Activated CD4-positive, CD25-positive, alpha-beta regulatory T cell (primary cell): ENCODE measurements around the gene DENND2C.
"Not testable (repeated sequence)": the region's sequence is repeated elsewhere in the genome, so short reads cannot be mapped to it uniquely, and the experiment has no call there.

ENCODE experiments used
- DNase-seq, 4 experiments: peaks; one replicate each; lab custom pipeline; 2025; lab: John Stamatoyannopoulos, UW

Gene DENND2C

DNA sequence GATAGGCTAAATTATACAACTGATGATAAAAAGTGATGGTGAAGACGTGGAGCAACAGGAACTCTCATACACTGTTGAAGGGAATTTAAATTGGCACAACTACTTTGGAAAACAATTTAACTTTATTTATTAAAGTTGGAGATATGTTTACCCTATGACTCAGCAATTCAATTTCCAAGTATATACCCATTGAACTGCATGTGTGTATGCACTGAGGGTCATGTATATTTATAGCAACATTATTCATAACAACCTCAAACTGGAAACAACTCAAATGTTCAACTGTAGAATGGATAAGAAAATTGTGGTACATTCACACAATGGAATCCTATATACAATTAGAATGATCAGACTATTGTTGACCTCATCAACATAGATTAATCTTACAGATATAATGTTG, 71.9 kb downstream of the DENND2C start:
- DNase-seq, result no peak

DNA sequence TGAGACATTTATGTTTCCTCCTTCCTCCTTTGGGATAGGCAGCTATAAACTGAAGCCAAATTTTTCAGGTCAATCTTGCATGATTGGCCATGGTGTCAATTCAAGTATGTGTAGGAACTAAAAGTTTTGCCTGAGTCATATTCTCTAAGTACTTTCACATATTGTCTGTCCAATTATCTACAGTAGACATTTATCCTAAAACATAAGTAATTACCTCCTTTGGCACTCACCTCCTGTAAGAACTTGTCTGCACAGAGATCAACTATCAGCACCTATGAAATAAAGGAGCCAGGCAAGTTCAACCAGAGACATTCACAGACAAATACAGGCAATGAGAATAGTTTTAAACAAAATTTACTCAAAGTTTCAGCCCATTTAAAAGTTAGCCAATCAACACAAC, 74.2 kb downstream of the DENND2C start:
- no peak for DNase-seq

DNA sequence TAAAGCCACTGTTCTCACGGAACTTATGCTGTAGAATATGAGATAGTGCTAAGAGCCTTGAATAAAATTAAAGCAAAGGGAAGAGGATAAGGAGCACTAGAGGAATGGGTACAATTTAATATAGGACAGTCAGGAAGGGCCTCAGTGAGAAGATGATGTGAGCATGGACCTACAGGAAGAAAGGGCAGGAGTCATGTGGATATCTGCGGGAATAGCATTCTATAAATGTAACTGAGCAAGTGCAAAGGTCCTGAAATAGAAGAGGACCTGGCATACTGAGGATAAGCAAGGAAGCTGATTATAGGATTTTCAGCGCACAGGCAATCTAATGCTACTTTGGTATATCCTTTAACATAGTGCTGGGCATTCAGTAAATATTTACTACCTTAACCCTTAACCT, 75.8 kb downstream of the DENND2C start:
- no peak for DNase-seq

DNA sequence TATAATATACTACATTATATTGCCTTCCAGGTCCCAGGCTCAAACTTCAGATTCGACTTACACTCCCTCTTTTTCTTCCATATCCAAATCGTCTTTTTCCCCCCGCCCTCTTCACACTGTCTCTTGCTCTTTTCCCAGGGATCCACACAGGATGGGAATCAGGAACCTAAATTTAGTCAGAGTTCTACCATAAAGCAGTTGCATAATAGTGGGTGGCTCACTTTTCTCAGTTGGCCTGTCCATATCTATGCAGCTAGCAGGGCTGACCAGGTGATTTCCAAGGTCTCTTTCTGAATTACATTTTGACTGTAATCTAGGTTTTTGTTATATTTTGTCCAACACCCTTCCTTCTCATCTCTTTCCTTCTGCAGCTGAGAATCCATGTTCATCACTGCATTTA, 80.7 kb downstream of the DENND2C start:
- no peak for DNase-seq

DNA sequence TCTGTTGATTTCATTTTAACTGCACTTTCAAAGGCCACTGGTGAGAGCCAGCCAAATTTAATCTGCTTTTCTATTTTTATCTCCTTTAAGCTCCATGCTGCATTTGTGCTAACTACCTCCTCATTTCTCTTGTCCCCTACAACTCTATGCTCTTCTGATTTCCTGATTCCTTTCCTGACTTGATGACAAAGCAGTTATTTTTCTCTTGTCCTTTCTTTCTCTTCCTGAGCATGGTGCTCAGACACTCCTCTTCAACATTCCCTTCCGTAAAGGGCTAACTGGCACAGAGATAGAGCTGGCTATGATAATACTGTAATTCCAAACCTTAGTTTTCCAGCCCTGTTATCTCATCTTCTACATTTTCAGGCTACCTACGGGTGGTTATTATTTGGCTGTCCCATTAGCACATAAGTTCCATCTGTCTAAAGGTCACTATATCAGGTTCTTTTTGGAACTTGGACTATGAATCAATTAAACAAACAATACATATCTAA, 81.6 kb downstream of the DENND2C start:
- no peak for DNase-seq

DNA sequence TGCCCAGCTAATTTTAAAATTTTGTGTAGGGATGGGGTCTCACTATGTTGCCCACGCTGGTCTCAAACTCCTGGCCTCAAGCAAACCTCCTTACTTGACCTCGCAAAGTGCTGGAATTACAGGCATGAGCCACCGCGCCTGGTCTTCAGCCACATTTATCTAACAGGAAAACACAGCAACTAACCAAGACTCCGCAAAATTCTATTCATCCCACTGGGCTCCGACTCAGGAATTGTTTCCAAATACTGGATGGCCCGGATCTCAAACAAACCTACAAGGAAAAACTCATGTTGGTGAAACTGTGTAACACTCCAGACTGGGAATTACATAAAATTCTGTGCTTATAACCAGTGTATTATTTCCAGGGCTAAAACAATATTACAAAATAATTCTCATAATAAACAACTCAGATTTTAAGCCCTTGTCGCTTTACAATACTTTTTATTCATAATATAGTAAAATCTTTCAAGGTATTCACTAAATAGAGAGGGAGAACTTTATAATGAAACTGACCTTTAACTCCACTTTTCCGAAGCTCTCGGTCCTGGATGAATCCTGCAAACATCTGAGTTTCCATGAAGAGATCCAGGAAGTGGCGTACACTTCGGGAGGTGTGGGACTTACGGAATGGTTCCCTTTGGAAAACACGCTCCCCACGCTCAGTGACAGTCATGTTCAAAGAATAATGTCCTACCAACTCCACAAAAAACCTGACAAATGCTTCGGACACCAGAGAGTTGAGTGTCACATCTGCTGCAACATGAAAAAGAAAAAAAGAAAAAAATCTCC, 82.5 kb downstream of the DENND2C start:
- no peak for DNase-seq

DNA sequence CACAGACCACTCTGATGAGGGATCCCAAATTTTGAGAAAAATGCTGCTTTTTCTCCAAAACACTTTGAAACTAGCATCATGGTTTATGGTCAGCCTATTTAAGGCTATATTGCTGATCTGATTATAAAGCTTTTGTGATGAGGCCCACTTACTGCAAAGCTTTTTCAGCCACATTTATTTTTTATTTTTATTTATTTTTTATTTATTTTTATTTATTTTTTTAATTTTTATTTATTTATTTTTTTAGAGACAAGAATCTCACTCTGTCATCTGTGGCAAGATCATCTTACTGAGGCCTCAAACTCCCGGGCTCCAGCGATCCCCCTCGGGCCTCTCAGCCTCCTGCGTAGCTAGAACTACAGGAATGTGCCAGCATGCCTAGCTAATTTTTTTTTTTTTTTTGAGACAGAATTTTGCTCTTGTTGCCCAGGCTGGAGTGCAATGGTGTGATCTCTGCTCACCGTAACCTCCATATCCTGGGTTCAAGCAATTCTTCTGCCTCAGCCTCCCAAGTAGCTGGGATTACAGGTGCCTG, 83.3 kb downstream of the DENND2C start:
- DNase-seq, result no peak

DNA sequence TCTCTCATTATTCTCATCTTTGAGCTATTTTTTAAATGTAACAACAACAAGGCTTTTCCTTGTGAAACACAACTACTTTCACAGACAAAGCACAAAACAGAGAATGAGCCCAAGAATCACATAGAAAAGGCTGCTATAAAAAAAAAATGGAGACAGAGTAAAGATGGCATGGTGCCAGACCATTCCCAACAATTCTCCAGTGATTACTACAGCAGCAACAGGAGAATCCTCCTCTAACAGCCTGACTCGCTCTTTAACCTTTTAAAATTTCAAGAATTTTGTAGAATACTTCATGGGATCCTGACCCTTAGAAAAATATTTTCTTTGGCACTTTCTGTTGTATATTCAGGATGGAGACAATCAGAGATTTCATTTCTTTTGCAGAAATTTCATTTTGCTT, 84.6 kb downstream of the DENND2C start:
- DNase-seq, result no peak

DNA sequence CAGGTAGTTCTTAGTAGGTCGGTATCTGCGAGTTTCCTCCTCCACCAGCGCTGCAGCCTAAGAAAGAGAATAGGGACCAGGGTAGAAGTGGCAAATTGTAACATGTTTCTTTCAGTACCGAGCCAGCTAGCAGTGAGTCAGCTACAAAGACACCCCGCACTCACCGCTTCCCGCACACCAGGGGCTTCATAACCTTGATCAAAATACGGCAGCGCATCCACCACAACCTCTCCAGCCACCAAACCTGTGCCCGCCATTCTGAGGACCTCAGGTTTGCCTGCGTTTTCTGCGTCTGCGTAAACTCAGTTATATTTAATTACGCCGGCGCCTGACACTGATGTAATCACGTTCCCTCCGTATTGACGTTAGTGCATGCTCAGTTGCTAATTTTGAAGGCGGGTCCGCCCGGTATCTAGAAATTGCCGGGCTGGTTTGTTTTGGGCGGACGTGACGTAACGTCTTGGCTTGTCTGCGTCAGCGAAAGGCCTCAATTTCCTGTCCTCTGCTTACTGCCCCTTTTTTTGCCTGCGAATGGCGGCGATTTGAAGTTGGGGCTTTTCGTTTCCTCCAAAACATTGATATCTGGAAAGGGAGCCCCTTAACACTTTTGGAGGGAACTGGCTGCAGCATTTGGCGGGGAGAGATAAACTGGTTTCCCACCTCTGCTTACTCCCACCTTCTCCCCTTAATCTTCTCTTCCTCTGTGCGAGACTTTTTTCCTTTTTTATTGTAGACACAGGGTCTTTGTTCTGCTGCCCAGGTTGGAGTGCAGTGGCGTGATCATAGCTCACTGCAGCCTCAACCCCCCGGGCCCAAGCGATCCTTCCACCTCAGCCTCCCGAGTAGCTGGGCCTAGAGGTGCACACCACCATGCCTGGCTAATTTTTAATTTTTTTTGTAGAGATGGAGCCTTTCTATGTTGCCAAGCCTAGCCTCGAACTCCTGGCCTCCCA, 88.2 kb downstream of the DENND2C start, which contains the start of gene BCAS2:
Gene BCAS2 (minus strand): TSS at position 281 of the 953 bp plus-strand sequence. CDS start 24 bp downstream, at position 257.
- DNase-seq, result peak; percentile 85 to 89 (median 88)

DNA sequence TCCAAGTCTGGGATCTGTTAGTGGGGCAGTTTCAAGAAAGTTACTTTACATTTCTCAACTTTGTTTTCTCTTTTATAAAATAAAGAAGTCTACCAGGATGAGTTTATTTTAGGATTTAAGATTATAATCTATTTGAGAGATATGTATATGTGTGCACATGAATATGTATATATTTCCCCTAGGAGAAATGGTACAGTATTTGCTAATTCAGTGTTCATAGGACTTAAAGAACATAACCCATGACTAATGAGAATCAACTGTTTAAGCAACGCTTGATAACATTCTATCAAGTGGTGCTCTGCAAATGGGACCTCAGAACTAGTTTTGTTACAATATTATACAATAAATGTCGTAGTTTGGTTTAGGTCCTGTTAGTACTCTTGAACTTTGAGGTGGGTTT, 95.5 kb downstream of the DENND2C start:
- DNase-seq, result no peak

DNA sequence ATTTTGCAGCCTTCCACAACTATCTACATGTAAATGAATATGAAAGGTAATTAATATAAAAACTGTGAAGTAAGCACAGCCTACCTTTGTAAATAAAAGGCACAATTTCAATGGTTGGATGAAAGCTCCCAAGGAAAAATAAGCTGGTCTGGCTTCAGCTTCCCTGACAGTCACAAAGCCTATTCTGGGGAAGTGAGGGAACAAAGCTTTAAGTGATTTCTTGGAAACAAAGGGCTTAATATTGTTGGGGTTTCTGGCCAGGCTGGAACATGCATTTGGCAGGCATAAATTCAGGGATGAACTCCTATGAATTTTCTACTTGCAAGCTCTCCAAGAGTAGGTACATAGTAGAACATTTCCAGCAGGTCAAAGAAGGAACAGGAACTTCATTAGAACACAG, 105.7 kb downstream of the DENND2C start:
- no peak for DNase-seq

DNA sequence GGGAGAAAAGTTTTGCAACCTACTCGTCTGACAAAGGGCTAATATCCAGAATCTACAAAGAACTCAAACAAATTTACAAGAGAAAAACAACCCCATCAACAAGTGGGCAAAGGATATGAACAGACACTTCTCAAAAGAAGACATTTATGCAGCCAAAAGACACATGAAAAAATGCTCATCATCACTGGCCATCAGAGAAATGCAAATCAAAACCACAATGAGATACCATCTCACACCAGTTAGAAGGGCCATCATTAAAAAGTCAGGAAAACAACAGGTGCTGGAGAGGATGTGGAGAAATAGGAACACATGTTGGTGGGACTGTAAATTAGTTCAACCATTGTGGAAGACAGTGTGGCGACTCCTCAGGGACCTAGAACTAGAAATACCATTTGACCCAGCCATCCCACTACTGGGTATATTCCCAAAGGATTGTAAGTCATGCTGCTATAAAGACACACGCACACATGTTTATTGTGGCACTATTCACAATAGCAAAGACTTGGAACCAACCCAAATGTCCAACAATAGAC, 106.8 kb downstream of the DENND2C start:
- not testable (repeated sequence) for DNase-seq

DNA sequence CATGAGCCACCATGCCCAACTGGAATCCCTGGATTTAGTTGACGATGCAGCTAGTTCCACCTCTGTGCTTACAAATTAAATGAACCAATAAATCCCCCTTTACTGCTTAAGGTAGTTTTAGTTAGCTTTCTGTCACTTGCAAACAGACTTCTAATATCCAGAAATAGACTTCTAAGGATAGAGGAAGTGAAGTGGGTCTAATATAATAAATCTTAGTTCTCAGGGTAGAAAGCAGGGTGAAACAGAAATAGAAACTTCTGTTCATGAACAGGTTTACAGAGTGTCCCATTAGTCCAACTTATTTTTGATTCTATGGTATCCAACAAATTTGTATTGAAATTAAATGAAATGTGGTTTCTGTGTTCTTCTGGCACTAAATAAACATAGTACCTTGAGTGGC, 108.5 kb downstream of the DENND2C start:
- DNase-seq, result no peak

DNA sequence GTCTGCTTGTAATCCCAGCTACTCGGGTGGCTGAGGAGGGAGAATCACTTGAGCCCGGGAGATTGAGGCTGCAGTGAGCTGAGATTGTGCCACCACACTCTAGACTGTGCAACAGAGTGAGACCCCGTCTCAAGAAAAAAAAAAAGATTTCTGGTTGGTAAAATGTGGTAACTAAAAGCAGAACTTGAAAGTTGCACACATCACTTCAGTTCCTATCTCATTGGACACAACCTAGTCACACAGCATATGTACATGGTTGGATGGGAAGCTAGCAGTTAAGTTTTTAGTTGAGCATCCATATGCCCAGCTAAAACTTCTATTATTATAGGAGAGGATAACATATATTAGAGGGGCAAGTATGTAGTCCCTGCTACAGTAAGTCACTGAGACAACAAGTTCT, 110.5 kb downstream of the DENND2C start:
- DNase-seq, result no peak

DNA sequence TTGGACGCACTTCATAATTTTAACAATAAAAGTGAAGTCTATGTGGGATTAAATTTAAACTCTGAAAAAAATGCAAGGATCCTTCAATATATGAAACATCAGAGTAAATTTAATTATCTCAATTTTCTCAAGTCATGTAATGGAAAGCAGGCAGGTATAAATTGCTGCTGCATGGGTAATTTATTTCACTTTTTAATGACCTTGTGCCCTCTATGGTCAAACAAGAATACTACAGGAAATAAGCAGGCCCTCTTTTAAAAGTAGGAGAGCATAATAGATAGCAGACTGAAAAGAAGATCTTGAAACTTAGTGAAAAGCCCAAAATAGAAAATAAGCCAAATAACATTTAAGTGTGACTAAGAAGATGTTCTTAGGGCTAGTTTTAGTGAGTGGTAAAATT, 111.3 kb downstream of the DENND2C start:
- DNase-seq, result no peak

DNA sequence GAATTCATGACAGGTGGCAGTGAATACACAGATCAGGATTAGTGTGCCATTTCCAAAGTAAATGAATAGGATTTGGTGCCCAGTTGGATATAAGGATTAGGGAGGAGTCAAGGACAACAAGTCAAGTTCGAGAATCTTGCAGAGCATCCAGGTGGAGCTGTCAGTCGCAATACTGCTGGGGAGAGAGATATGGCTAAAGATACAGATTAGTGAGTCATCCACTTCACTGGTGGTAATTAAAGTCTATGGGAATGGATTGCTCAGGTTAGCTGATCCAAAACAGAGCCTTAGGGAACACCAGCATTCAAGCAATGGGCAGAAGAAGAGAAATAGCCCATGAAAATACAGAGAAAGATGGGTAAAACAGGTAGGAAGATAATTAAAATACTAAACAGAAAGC, 115.3 kb downstream of the DENND2C start:
- DNase-seq, result no peak

DNA sequence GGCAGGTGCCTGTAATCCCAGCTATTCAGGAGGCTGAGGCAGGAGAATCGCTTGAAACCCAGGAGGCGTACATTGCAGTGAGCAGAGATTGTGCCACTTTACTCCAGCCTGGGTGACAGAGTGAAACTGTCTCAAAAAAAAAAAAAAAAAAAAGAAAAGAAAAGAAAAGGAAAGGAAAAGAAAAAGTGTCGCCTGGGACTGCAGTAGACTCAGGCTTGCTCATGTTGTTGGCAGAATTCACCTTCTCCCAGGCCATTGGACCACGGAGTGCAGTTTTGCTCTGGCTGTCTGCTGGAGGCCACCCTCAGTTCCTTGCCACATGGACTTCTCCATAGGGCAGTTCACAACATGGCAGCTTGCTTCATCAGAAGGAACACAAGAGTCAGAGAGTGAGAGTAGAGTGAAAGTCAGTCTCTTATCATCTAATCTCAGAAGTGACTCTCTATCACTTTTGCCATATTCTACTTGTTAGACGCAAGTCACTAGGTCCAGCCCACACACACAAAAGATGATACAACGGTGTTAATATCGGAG, 117.7 kb downstream of the DENND2C start:
- DNase-seq, result no peak

DNA sequence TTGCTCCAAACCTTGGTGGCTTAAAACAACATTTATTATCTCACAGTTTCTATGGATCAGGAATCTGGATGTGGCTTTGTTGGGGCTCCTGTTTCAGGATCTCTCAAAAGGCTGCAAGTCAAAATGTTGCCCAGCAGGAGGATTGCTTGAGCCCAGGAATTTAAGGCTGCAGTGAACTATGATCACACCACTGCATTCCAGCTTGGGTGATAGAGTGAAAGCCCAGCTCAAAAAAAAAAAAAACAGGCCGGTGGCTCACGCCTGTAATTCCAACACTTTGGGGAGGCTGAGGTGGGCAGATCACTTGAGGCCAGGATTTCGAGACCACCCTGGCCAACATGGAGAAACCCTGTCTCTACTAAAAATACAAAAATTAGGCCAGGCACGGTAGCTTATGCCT, 118.4 kb downstream of the DENND2C start:
- DNase-seq, result no peak

DNA sequence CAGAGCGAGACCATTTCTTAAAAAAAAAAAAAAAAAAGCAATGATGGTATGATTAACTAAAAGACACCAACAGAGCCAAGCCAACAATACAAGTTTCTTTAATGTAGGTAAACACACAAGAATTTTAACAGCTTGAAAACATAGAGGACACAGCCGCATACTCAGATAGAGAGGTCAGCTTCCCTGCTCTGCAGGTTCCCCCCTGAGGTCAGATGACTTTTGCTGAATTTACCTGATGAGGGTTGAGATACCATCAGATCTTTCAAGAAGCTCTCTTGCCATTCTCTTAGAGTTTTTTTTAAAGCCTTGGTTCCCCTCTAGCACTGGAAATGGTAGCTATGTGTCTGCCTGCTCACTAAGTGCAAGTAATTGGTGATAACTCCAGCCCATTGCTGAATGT, 119.5 kb downstream of the DENND2C start:
- DNase-seq, result no peak

DNA sequence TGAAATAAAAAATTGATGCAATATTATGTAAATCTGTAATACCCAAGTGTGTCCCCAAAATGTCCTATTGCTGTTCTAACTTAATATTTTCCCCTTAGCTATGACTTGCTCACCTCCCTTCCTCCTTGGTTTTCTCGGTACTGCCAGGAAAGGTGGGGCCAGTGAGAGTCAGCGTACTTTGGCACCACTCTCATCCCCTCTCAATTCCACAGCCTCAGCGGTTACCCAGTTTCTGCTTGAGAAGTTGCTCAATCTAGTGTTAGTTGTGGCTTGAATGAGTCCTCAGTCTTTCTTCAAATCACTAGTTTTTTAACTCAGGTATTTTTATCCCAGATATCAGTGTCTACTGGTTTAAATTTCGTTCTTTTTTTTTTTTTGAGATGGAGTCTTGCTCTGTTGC, 120.7 kb downstream of the DENND2C start:
- DNase-seq, result no peak

DNA sequence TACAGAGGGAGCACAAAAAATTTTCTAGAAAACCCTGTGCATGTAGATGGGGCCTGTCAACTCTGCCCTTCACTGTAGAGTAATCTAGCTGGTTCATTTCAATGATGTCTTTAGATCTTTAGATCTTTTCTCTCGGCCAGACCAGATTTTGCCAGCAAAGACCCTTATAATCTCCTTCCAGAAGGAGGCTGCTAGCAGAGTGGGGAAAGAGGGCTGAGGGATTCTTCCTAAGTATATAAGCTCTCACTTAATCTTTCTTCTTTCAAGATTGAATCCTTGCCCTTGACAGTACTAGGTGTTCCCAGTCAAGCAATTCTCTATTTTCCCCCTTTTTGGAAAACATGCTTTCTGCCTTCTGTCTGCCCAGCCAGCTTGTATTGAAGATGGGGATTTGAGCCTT, 122.8 kb downstream of the DENND2C start:
- DNase-seq, result no peak

DNA sequence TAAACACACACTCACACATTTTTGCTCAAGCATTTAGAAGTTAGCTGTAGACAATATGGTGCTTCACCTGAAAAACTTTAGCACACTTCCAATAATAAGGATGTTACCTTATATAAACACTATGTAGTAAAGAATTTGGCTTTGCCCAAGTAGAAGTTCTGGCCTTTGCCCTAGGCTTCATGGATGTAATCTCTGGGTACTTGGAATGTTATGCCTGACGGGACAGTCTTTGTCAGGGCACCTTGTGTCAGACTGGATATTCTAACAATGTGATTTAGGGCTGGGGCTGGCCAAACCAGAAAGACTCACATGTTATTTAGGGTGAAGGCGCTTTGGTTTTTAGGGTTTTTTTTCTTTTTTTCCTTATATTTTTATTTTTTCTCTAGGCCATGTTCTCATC, 124.1 kb downstream of the DENND2C start:
- no peak for DNase-seq
